Measurements from ENCODE around the gene TMEM132A. TPM values are rescaled to one million over a fixed set of nuclear protein-coding genes. Genes with fewer than 3 reads are reported as not detected.

The TMEM132A gene
- total RNA-seq, 4 donors from 2014 or later: 11.8 to 52.7 (median 17.8) TPM

DNA sequence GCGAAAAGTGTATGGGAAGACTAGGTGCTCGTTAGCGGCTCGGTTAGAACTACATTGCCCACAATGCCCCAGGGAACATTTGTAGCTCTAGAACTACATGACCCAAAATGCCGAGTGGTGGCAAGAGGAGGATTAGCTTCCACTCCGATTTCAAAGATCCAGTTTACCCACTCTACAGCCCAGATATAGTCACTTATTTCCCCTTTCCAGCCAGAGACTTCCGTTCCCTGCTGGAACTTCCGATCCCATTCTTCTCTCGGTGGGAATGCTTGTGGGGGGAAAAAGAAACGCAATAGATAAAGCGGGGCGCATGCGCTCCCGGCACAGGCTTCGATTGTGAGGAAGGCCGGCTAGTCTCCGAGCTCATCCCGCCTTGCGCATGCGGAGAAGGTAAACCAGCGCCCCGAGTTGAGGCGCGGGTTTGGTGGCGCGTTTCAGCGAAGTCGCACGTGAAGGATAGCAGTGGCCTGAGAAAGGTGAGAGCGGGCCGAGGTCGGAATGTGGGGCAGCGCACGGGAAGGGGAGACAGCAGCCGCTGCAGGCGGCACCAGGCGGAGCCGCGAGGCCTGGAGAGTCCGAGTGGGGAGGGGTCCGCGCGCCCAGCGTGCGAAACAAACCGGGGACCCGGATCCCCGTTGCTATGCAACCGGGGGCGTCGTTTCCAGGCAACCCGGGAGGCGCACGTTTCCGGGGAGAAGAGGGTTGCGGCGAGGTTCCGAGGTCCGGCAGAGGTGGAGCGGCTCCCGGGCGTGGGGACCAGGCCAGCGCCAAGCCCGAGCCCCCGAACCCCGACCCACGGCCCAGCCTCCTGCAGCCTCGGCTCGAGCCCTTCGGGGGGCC, 10.2 kb upstream of the TMEM132A start, which contains the start of gene TMEM109:
Gene TMEM109, plus strand, starts transcription at position 366 of the 840 bp plus-strand sequence. CDS start 5,536 bp downstream, outside the sequence.
- intact Hi-C loops (cut with DNase I): no loop called here
- H3K36me3 ChIP-seq: no peaks in the 10 kb centered on the region
- WGBS, 2 donors: 0% methylated on average over 9 to 20 of the region's 70 CpGs
- no peaks in the 10 kb centered on the region for H3K27me3 ChIP-seq
- TF ChIP-seq, protein P1, sequence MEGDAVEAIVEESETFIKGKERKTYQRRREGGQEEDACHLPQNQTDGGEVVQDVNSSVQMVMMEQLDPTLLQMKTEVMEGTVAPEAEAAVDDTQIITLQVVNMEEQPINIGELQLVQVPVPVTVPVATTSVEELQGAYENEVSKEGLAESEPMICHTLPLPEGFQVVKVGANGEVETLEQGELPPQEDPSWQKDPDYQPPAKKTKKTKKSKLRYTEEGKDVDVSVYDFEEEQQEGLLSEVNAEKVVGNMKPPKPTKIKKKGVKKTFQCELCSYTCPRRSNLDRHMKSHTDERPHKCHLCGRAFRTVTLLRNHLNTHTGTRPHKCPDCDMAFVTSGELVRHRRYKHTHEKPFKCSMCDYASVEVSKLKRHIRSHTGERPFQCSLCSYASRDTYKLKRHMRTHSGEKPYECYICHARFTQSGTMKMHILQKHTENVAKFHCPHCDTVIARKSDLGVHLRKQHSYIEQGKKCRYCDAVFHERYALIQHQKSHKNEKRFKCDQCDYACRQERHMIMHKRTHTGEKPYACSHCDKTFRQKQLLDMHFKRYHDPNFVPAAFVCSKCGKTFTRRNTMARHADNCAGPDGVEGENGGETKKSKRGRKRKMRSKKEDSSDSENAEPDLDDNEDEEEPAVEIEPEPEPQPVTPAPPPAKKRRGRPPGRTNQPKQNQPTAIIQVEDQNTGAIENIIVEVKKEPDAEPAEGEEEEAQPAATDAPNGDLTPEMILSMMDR (IDR thresholded peaks at IDR 0.05): peak in 1 of 6 experiments; percentile 29
- peak in 3 of 4 donors; percentile 49 to 74 (median 55) for TF ChIP-seq POLR2A (IDR thresholded peaks at IDR 0.05)
- H3K27ac ChIP-seq: peak within 1 kb of the TSS; percentile 90 to 96 (median 94)
- no peak for DNase-seq
- no peaks in the 10 kb centered on the region for H3K9me3 ChIP-seq
- peak within 1 kb of the TSS; percentile 64 to 87 (median 74) for H3K4me3 ChIP-seq
- H3K4me1 ChIP-seq: peaks cover 37 to 65% (median 42%) of the 10 kb centered on the region in 3 donors

DNA sequence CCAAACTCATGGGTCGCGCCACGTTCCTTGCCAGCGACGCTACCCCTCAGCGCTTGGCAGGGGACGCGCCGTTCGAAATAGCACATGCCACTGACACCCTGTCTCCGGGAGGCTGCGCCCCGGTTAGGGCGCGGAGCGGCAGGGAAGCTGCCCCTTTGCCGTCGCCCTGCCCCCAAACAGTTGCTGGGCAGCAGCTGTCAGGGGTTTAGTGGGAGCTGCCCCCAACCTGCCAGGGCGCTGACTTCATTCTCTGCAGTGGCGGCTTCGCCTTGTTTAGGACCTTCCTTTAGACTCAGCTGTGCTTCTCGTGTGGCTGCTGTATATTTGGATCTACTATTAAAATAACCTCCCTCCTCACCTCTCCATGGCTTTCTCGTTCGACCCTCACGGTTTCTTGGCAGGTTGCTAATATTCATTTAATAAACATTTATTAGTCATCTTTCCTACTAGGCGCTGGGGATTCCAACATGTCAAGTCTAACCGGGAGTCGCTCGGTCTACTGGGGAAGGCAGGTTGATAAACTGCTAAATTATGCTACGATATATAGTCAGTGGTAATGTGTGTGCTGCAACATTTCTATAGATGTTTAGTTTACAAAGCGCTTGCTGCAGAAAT, 9.5 kb upstream of the TMEM132A start:
- Histone ChIP-seq H3K4me3 (peak overlapping the region; percentile 64 to 87 (median 74)), H3K27ac (peak overlapping the region; percentile 90 to 96 (median 94)), H3K4me1 (peaks cover 44 to 73% (median 47%) of the 10 kb centered on the region in 3 donors), H3K36me3 (peaks cover 0 to 2% (median 2%) of the 10 kb centered on the region in 3 donors), H3K27me3 (no peaks in the 10 kb centered on the region), H3K9me3 (no peaks in the 10 kb centered on the region)
- DNase-seq: no peak
- 1 to 3% methylated on average over 14 to 21 of the region's 31 CpGs for WGBS, 2 donors
- TF ChIP-seq, protein P1 (IDR thresholded peaks at IDR 0.05): no peak
- TF ChIP-seq POLR2A (IDR thresholded peaks at IDR 0.05): no peak
- intact Hi-C loops (cut with DNase I): no loop called here

DNA sequence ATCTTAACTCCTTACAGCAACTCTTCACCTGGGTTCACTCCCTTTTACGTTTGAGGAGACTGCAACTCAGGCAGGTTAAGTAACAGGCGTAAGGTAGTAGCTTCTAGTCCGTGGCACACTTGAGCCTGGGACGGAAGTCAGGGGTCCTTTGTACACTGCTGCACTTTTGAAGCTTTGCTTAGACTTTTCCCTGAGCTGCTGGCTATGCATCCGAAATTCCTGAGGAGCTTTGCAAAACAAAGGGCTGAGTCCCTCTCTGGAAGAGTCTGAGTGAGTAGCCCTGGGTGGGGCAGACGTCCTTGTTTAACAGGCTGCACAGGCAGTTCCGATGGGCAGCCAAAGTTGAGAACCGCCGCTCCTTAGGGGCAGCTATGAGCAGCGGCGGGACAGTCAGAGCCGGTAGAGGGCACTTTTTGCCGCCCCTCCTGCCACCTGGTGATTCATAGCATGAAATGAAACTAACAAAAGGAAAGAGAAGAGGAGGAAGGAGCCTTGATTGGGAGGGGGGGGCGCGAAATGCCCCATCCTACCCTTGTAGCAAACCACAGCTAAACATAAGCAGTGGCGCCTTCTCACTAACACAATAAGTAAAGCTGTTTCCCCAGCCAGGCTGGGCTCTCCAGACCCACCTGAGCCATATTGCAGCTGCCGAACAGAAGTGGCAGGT, 8.9 kb upstream of the TMEM132A start:
- peak overlapping the region; percentile 90 to 96 (median 94) for H3K27ac ChIP-seq
- TF ChIP-seq, protein P1 (IDR thresholded peaks at IDR 0.05): peak; percentile 14 to 53 (median 31)
- peak in 1 of 4 donors; percentile 36 for TF ChIP-seq POLR2A (IDR thresholded peaks at IDR 0.05)
- no peaks in the 10 kb centered on the region for H3K9me3 ChIP-seq
- no peak for DNase-seq
- peaks cover 50 to 79% (median 51%) of the 10 kb centered on the region in 3 donors for H3K4me1 ChIP-seq
- 2 to 6% methylated on average over 10 of the region's 17 CpGs for WGBS, 2 donors
- H3K27me3 ChIP-seq: no peaks in the 10 kb centered on the region
- intact Hi-C loops (cut with DNase I): no loop called here
- peaks cover 3 to 9% (median 8%) of the 10 kb centered on the region in 3 donors for H3K36me3 ChIP-seq
- peak overlapping the region; percentile 64 to 87 (median 74) for H3K4me3 ChIP-seq

DNA sequence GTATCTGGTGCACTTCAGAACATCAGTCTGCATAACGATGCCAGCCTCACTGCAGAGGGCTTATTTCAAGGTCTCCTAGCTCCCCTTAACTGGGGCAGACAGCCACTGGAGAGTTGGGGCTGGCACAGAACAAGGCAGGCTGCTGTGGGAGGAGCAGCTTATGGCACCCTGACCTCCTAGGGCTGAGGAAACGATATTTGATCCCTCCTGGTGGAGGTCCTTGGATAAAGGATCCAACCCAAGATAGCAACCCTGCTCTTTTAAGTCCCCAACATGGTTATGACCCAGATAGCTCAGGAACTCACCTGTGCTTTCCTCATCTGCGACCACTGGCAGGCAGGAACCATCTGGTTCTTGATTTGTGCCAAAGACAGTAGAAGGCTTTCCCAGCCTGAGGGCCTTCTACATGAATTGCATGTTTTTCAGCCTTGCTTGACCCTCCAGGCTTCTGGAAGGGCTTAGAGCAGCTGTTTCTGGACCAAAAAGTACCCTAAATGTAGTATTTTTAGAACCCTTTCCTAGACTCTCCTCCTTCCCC, 7.5 kb upstream of the TMEM132A start:
- Histone ChIP-seq H3K4me3 (peak overlapping the region in 1 of 4 donors; percentile 5), H3K27ac (peak overlapping the region; percentile 90 to 96 (median 94)), H3K36me3 (peaks cover 16 to 22% (median 20%) of the 10 kb centered on the region in 3 donors), H3K9me3 (no peaks in the 10 kb centered on the region), H3K4me1 (peaks cover 51 to 74% (median 52%) of the 10 kb centered on the region in 3 donors), H3K27me3 (no peaks in the 10 kb centered on the region)
- intact Hi-C loops (cut with DNase I): no loop called here
- 39 to 57% methylated on average over 2 of the region's 3 CpGs for WGBS, 2 donors
- TF ChIP-seq, protein P1 (IDR thresholded peaks at IDR 0.05): no peak
- no peak for TF ChIP-seq POLR2A (IDR thresholded peaks at IDR 0.05)
- no peak for DNase-seq

Measured in esophagus squamous epithelium (tissue), 5 donors.